Duodenal mucosa (tissue), 2 donors: Measurements from ENCODE around the gene SPATA2.

Source experiments
- H3K27ac ChIP-seq: one replicate; pipeline ENCODE4 v1.7.0; 2013; ENCODE audit warnings: low read depth, low read length
- H3K27me3 ChIP-seq, 2 donors: one replicate each; pipeline ENCODE4 v1.7.0; 2013; ENCODE audit warnings: low read length in 2 of 2, control low read depth in 1 of 2; ENCODE audit not compliant: insufficient read depth in 2 of 2, control insufficient read depth in 1 of 2
- H3K36me3 ChIP-seq, 2 donors: one replicate each; pipeline ENCODE4 v1.7.0; 2013; ENCODE audit warnings: low read length in 2 of 2, control low read depth in 1 of 2; ENCODE audit not compliant: insufficient read depth in 2 of 2, control insufficient read depth in 1 of 2
- H3K4me1 ChIP-seq, 2 donors: one replicate each; pipeline ENCODE4 v1.7.0; 2013; ENCODE audit warnings: low read length in 2 of 2, control low read depth in 1 of 2; ENCODE audit not compliant: insufficient read depth in 2 of 2, control insufficient read depth in 1 of 2
- H3K4me3 ChIP-seq, 2 donors: one replicate each; pipeline ENCODE4 v1.7.0; 2013; ENCODE audit warnings: low read length in 2 of 2, low read depth in 1 of 2
- H3K9ac ChIP-seq, 2 donors: one replicate each; pipeline ENCODE4 v1.7.0; 2013; ENCODE audit warnings: low read length in 2 of 2, low read depth in 1 of 2
- H3K9me3 ChIP-seq, 2 donors: one replicate each; pipeline ENCODE4 v1.7.0; 2013; ENCODE audit warnings: low read length in 2 of 2, control low read depth in 1 of 2; ENCODE audit not compliant: control insufficient read depth in 1 of 2

SPATA2 gene

DNA sequence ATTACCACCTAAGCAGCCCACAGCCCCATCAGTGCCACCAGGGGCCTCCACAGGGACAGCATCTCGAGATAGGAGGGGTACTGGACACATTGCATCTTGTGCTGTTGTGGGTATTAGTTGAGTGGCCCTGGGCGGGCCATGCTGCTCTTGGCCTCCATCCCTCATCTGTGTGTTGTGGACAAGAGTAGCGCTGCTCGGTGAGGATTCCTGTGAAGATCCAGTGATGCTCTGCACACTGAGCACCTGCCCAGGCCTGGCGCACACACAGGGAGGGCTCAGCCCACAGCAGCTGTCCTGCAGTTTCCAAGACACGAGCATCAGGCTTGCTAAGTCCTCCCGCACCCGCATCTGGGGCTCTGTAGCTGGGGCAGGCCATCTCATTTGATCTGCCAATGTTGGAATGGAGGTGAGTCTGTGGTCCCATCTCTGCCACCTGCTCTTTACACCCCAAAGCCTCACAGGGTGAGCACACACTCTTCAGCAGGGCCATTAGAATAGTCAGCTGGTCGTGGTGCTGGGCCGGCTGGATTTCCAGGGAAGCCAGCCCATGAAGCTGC lies 32.0 kb downstream of the SPATA2 start:
- Histone ChIP-seq H3K4me1 (peaks cover 0 to 2% of the 10 kb centered on the region in 2 donors), H3K4me3 (no peak overlapping the region), H3K27ac (no peak overlapping the region), H3K9me3 (no peaks in the 10 kb centered on the region), H3K9ac (no peak overlapping the region), H3K36me3 (peaks cover 45 to 76% of the 10 kb centered on the region in 2 donors), H3K27me3 (no peaks in the 10 kb centered on the region)

DNA sequence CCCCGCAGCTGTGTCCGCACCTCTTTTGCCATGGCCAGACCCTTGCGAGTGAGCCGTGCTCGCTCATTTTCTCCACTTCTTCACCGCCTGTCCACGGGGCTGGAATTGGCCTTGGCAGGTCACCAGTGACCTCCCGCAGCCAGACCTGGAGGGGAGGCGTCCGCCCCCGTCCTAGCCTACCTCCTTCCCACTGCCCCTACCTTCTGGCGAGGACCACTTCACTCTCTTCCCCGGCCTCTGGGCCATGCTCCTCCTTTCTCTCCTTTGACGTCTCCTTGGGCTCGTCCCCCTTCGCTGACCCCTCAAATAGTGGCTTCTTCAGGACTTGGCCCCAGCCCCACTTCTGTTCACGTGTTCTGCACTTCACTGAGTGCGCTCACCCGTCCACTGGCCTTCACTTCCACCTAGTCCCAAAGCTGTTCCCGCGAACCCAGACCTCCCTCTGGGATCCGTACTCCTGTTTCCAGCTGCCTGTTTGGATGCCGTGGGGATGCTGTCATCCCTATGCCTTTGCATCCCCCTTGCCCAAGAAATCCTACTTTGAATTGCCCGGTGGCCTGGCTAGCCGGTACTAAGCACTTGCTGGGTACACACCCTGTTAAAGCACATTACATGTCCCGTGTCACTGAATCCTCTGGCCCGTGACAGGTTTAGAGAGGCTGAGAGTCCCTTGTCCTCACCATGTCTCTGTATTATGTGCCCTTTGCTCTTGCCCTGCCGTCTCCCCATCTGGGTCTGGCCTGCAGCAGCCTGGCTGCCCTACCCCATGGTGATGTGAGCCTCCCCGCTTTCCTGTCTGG lies 33.0 kb downstream of the SPATA2 start:
- Histone ChIP-seq H3K4me3 (no peak overlapping the region), H3K27ac (no peak overlapping the region), H3K27me3 (no peaks in the 10 kb centered on the region), H3K9me3 (no peaks in the 10 kb centered on the region), H3K9ac (no peak overlapping the region), H3K4me1 (no peaks in the 10 kb centered on the region), H3K36me3 (peaks cover 45 to 68% of the 10 kb centered on the region in 2 donors)

DNA sequence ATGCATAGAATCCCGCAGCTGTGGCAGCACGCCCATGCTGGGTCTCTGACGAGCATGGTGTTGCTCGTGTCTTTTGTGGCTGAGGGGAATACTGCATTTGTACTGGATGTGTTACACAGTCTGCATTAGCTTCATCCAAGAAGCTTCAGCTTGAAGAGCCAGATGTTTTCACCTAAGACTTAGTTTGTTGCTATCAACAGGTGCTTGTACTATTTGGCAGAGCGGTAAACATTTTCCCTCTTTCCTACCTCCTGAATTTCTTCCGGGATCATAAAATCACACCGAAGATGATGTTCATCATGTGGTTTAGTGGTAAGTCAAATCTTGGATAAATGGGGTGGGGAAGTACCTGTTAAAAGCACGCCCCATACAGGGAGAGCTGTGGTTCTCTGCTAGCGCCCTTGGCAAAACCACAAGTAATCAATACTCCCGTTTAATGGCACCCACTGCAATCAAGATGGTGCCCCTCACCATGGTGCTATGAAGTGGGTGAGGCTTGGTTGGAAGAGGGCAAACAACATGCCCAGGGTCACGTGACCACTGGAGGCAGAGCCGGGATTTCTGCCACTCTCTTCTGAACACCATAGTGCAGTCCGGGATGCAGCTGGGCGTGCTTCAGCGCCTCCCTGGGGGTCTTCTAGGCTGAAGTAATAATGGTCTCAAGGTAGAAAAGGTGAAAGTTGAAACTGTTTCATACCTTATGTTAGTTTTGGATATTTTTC lies 34.4 kb downstream of the SPATA2 start:
- Histone ChIP-seq H3K9ac (no peak overlapping the region), H3K4me1 (no peaks in the 10 kb centered on the region), H3K27me3 (no peaks in the 10 kb centered on the region), H3K4me3 (no peak overlapping the region), H3K9me3 (no peaks in the 10 kb centered on the region), H3K36me3 (peaks cover 44 to 55% of the 10 kb centered on the region in 2 donors), H3K27ac (no peak overlapping the region)

DNA sequence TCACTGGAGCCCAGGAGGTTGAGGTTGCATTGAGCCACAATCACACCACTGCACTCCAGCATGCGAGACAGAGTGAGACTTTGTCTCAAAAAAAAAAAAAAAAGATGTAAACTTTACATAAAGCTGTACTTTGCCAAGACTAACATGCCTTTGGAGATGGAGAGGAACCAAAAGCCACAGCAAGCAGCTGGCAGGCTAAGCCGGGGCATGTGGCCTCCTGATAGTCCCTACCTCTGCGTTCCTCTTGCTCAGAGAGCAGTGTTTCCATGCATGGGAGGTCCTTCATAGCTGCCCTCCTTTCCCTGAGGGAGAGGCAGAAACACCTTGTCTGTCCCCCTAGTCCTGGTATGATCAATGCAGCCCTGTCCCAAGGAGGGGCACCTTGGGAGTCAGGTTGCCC lies 35.2 kb downstream of the SPATA2 start:
- H3K9ac ChIP-seq = no peak overlapping the region
- no peak overlapping the region for H3K4me3 ChIP-seq
- H3K27me3 ChIP-seq = no peaks in the 10 kb centered on the region
- no peak overlapping the region for H3K27ac ChIP-seq
- H3K36me3 ChIP-seq = peaks cover 39 to 48% of the 10 kb centered on the region in 2 donors
- no peaks in the 10 kb centered on the region for H3K4me1 ChIP-seq
- H3K9me3 ChIP-seq = no peaks in the 10 kb centered on the region

DNA sequence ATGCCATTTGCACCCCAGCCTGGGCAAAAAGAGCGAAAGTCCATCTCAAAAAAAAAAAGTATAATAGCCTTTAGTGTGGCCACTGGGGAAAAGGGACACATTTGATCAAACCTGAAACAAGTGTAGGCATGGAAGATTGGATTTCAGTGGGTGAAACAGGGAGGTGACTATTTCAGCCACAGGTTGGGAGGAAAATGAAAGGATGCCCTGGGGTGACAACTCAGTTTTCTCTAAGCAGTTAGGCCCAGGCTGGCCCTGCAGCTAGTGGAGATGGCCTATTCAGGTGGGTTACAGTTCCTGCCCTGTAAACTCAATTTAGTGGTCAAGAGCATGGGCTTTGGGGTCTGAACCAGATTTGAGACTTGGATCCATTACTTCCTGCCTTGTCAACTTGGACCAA lies 36.4 kb downstream of the SPATA2 start:
- no peak overlapping the region for H3K27ac ChIP-seq
- no peak overlapping the region for H3K4me3 ChIP-seq
- peaks cover 31 to 46% of the 10 kb centered on the region in 2 donors for H3K36me3 ChIP-seq
- no peak overlapping the region for H3K9ac ChIP-seq
- no peaks in the 10 kb centered on the region for H3K4me1 ChIP-seq
- H3K27me3 ChIP-seq = no peaks in the 10 kb centered on the region
- no peaks in the 10 kb centered on the region for H3K9me3 ChIP-seq

DNA sequence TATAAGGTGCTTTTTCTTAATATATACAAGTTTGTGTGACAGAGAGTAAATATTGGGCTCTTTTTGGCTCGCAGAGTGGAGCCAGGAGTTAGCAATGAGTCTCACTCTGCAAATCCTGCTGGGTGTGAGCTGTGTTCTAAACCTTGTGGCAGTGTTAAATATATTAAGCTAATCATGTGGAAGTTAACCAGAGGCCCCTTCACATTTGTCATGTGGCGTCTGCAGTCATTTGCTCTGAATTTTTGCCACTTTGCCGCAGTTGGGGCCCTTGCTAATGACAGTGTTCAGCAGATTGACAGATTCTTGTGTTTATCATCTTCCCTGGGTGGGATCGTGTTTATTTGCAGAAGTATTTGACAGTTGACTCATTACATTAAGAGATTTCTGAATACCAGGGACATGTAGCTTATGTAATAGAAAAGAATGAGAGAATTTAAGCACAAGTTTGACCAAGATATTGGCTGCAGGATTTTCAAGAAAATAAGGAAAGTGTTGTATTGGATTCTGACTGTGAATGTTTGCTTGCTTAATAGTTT lies 37.9 kb downstream of the SPATA2 start:
- no peaks in the 10 kb centered on the region for H3K9me3 ChIP-seq
- no peak overlapping the region for H3K4me3 ChIP-seq
- no peaks in the 10 kb centered on the region for H3K4me1 ChIP-seq
- H3K27me3 ChIP-seq = no peaks in the 10 kb centered on the region
- H3K36me3 ChIP-seq = peaks cover 20 to 35% of the 10 kb centered on the region in 2 donors
- no peak overlapping the region for H3K27ac ChIP-seq
- H3K9ac ChIP-seq = no peak overlapping the region

DNA sequence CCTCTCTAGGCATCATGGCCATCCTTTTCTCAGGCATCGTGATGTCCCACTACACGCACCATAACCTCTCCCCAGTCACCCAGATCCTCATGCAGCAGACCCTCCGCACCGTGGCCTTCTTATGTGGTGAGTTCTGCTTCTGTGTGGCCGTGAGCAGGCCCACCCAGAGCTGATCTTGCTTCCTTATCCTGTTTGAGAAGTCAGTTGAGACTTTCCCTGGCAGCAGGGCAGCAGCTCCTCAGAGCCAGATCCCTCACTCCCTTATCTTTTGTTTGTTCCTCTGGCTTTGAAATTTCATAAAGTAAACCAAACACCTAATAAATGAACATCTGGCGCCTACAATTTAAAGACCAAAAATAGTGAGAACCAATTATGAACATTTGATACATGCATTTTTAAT lies 40.6 kb downstream of the SPATA2 start:
- H3K27me3 ChIP-seq = no peaks in the 10 kb centered on the region
- H3K4me1 ChIP-seq = no peaks in the 10 kb centered on the region
- H3K9ac ChIP-seq = no peak overlapping the region
- H3K9me3 ChIP-seq = no peaks in the 10 kb centered on the region
- no peak overlapping the region for H3K27ac ChIP-seq
- H3K36me3 ChIP-seq = peaks cover 8 to 24% of the 10 kb centered on the region in 2 donors
- no peak overlapping the region for H3K4me3 ChIP-seq

DNA sequence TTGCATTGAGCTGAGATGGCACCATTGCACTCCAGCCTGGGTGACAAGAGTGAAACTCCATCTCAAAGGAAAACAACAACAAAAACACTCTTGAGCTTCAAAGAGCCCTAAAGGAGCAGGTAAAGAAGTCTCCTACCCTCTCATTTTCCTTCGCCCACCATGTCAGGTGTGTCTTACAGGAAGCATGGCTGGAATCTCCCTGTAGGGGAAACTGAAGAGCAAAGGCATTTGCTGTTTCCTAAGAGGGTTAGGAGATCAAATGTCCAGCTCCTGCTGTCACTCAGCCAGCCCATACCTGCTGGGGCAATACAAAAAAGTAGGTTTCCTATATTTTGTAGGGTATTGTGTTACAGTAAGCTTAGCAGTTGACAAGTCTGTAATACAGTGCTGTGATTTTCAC lies 43.3 kb downstream of the SPATA2 start:
- Histone ChIP-seq H3K36me3 (peaks cover 17 to 36% of the 10 kb centered on the region in 2 donors), H3K4me3 (no peak overlapping the region), H3K27ac (no peak overlapping the region), H3K9ac (no peak overlapping the region), H3K27me3 (no peaks in the 10 kb centered on the region), H3K9me3 (no peaks in the 10 kb centered on the region), H3K4me1 (no peaks in the 10 kb centered on the region)

DNA sequence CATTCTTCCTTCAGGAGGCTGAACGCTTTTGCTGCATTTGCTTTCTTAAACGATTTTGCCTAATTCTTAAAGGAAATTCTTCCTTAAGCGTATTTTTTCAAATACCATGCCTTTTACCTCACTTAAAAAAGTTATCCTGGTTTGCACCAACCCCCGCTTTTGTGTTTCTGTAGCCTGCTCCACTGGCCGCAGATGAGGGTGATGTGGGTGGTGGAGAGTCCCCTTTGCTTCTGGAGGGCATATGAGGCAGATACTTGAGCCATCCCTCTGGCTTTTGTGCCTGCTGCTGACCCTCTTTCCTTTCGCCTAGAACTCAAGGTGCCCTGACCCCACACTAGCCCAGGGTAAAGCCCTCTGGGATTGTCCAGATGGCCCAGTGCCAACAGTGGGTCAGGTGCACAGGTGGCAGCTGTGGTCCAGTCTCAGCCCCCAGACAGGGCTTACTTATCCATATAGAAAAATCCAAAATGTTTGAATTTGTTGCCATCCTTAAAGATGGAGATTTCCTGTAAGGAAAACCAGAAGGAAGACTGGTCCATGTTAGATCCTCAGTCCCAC lies 43.9 kb downstream of the SPATA2 start:
- H3K4me1 ChIP-seq = no peaks in the 10 kb centered on the region
- no peaks in the 10 kb centered on the region for H3K9me3 ChIP-seq
- H3K27me3 ChIP-seq = no peaks in the 10 kb centered on the region
- H3K27ac ChIP-seq = no peak overlapping the region
- H3K4me3 ChIP-seq = no peak overlapping the region
- peaks cover 17 to 38% of the 10 kb centered on the region in 2 donors for H3K36me3 ChIP-seq
- no peak overlapping the region for H3K9ac ChIP-seq

DNA sequence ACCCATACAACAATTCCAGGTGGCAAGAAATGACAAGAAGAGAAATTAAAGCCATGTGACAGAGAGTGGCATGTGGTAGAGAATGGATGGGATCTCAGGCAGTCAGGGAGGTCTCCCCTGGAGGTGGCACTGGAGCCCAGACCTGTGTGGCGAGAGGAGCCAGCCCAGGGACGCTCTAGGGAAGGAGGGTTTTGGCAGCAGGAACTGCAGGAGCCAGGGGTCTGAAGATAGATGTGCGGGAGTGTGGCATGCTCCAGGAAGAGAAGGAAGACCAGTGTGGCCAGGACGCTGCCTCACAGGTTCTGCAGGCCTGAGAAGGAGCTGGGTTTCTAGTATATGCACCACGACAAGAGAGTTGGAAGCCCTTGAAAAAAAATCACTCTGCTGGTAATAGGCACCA lies 45.1 kb downstream of the SPATA2 start:
- Histone ChIP-seq H3K9me3 (no peaks in the 10 kb centered on the region), H3K27ac (no peak overlapping the region), H3K4me3 (no peak overlapping the region), H3K9ac (no peak overlapping the region), H3K36me3 (peaks cover 19 to 48% of the 10 kb centered on the region in 2 donors), H3K27me3 (no peaks in the 10 kb centered on the region), H3K4me1 (no peaks in the 10 kb centered on the region)
